Germinal center (tissue), 1 donor: ENCODE measurements around the gene ZNF503.

Source experiments
- DNase-seq: peaks from one replicate; pipeline ENCODE4 v3.0.0; 2012; ENCODE audit warnings: mixed read lengths, low spot score

The ZNF503 gene

DNA sequence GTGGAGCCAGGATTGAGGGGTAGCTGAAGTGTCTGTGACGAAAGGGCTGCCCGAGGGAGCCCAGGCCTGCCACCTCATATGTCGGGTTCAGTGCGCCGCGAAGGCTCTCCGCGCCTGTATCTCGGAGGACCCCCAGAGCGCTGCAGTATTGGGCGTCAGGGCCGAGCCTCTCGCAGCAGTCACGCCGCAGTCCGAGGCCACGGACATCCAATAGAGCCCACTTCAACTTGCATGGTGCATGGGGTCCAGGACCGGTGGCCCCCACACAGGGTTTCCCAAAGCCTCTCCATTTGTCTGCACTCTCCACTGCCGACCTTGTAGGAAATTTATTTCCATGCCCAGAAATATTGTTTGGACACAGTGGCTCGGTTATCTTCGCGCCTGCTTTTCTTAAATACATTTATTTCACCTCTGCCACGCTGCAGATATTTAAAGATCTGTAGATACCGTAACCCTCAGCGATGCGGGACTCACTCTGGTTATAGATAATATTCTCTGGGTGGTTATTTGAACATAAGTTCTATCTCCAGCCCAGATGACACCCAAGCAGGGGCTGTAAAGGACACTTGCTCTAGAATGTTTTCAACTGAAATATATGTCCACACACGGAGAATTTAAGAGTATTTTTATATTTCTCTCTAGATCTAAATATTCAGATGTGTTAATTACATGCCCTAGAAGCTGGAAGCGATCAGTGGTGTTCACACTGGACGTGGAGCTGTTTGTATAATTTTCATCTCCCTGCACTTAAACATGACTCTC, 5.1 kb upstream of the ZNF503 start:
- no peak for DNase-seq

GRCh38 chr10:75405598-75406461, 4.3 kb upstream of the ZNF503 start:
- DNase-seq: no peak

GRCh38 chr10:75404815-75405597, 3.4 kb upstream of the ZNF503 start:
- DNase-seq: no peak

DNA sequence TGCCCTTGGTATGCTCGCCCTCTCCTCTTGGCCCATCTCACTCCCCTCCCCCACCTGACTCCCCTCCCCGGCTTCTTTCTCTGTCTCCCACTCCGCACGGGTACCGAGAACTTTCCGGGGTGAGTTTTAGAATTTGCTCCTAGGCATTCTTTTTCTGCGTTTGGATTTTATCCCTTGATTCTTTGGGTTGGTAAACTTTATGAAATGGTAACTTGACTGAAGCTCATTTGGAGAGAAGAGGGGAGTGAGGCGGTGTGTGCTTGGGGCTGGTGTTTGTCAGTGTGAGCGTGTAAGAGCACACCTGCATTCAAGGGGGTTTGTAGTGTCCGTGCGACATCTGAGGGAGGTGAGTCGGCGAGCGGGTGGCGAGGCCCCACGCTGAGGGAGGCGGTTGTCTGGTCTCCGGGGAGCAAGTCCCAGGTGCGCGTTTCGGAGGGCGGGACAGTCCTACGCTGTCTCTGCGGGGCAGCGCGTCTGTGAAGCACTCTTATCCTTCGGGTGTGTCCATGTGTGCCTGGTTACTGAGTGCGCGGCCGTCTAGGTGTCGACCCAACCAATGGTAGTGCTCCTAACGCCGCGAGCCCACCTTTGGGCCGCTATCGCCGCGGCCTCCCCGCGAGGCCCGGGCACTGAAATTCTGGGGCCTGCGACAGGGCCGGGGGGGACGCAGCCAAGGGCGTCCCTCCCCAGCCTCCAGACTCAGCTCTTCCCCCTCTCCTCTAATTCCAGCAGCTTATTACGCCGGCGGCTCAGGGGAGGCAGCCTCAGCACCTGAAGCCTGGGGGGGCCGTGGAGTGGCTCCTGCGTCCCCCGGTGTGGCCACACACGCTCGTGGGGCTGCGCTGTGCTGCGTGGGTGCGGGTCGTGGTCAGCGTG, 2.6 kb upstream of the ZNF503 start:
- DNase-seq: no peak

- no peak for DNase-seq
These were observed 1.8 kb upstream of the ZNF503 start for GRCh38 chr10:75403144-75403938.

DNA sequence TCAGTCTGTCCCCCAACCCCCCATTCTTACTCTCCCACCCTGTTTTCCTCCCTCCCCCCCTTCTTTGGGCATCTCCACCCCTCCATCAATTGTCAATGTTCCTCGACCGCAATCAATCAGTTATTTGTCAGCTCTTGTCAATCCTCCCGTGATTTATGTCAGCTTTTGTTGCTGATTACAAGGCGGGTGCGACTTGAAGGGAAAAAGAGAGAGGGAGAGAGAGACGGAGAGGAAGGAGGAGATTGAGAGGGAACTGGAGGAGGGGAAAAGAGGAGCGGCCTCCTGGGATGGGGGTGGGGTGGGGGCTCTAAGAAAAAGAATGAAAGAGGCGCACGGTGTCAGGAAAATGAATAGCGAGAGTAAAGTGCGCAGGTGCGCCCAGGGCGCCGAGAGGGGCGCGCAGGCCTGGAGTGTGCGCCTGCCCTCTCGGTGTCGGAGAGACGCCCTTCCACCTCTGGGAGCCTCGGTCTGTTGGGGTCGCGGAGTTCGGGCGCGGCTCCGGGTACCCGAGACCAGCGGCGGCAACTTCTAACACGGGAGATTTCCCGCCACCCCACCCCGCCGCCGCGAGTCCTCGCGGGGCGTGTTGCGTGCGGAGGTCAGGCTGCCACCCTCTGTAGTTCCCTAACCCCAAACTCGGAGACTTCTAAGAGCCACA, 1.1 kb upstream of the ZNF503 start:
- no peak for DNase-seq

DNA sequence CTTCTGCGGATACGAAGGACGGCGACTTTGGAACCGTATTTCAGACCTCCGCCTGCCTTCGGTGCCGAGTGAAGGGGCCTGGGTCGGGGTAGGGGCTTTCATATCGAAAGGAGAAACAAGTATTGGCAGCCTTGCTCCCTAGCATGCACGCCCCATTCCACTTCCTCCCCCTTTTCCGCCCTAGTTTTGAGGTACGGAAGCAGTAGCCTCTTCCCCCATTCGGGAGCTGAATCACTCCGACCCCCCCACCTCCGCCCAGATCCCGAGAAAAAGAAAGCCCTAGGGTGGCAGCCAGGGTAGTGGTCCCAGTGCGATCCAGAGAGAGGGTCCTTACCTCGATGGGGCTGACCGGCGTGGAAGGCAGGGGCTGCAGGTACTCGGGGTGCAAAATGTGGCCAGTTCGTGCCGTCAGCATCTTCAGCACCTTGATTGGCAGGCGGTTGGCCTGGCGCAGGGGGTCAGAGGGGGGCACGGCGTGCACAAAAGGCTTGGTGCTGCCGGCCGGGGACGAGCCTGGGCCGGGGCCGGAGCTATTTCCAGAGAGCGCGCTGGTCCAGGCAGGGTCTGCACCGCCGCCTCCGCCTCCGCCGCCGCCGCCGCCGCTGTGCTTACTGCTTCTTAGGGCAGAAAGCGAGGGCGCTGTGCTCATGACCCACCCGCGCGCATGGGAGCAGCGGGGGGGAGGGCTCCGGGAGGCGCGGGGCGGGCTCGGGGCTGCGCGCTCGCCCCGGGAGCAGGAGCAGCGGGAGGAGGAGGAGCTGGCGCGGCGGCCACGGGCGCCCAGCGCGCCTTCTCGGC, 594 bp downstream of the ZNF503 start:
- peak; percentile 39 for DNase-seq

- no peak for DNase-seq
These were observed 1.3 kb downstream of the ZNF503 start for GRCh38 chr10:75400163-75400770.

DNA sequence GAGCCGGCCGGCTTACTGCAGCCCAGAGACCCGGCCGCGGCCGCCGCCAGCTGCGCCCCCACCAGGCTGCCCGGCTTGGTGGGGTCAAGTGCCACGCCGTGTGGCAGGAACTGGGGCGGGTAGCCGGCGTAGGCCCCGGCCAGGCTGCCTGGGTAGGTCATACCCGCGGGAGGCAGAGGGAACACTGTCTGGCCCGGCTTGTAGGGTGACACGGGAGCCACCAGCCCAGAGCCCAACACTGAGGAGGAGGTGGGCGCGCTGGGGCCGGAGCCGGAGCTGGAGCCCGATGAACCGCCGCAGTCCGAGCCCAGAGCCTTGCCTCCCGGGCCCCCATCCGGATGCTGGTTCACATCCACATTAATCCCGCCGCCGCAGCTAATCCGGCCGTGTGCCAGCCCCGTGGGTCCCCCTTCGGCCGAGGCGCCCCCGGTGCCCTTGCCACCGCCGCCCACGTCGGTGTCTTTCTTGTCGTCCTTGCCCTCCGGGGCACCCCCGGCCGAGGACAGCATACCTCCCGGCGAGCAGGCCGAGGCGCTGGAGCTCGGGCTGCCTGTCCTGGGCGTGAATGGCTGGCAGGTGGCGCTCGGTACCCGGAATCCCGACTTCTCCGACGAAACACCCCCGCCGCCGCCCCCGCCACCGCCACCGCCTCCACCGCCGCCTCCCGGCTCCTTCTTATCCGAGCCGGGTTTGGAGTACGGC, 2.0 kb downstream of the ZNF503 start:
- peak; percentile 47 for DNase-seq

DNA sequence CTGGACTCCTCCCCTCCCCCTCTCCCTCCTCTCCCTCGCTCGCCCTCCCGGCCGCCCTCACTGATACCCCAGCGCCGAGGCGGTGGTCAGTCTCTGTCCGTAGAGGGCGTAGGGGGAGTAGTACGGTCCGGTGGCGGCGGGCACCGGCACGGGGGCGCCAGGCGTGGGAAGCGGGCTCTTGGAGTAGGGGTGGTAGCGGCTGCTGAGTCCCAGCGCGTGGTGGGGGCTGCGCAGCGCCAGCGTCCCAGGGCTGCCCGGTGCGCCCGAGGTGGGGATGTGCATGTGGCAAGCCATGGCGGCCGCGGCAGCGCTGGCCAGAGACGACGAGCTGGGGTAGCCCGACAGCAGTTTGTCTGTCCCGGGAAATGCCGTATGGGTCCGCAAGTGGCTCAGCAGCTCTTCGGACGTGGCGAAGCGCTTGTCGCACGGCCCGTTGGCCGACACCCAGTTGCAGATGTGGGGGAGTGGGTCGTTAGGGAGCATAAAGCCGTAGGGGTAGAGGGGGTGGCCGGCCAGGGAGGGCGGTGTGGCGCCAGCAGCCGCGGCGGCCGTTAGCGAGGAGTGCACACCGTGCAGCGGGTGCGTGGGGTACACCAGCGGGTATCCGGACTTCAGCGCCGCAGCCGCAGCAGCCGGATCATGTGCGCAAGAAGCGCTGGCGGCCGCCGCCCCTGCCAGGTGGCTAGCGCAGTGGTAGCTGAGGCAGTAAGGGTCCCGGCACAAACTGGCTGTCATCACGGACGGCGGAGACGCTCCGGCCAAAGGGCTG, 2.7 kb downstream of the ZNF503 start:
- DNase-seq: no peak

- DNase-seq: no peak
These were observed 3.3 kb downstream of the ZNF503 start for GRCh38 chr10:75398200-75398691.

GRCh38 chr10:75397496-75398199, 3.9 kb downstream of the ZNF503 start:
- no peak for DNase-seq

GRCh38 chr10:75396631-75397495, 4.7 kb downstream of the ZNF503 start:
- no peak for DNase-seq

DNA sequence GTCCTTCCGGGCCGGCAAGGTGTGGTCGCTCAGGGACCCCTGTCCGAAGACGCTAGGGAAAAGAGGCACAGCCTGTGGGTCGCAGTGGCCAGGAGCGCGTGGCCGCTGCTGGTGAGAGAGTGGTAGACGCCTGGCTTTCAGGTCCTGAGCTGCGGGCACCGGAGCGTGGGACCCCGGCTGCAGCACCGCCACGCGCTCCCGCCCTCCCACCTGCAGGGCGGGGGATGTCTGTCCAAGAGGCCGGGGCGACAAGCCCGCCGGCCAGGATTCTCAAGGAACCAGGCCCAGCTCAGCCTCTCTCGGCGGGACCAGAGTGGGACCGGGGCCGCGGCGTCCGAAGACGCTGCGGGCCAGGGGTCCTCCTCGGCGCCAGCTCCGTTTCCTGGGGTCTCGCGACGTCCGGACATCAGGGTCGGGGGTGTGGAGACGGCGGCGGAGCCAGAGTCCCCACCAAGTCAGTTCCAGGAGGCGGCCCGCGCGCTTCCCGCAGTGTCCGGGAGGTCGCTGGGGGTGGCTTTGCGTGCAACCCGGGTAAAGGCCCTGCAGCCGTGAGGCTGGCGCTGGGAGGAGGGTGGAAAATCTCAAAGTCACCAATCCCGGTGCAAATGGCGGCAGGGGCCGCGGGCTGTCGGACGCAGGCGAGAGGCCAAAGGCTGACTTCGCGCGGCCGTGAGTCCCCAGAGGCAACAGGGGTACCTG, 5.5 kb downstream of the ZNF503 start:
- DNase-seq: no peak
